Measurements from ENCODE around the gene DKC1.

The DKC1 gene

GRCh38 chrX:154737136-154737535 is 25.5 kb upstream of the DKC1 start:
- DNase-seq (ENCODE audit: low read depth in 2 of 2, low spot score in 1 of 2) = no peak

GRCh38 chrX:154738011-154738738 is 24.5 kb upstream of the DKC1 start:
- DNase-seq (ENCODE audit: low read depth in 2 of 2, low spot score in 1 of 2) = no peak

GRCh38 chrX:154739952-154740465 is 22.7 kb upstream of the DKC1 start:
- DNase-seq (ENCODE audit: low read depth in 2 of 2, low spot score in 1 of 2) = no peak

- no peak for DNase-seq (ENCODE audit: low read depth in 2 of 2, low spot score in 1 of 2)
Observed at GRCh38 chrX:154742613-154743012, 20.1 kb upstream of the DKC1 start.

- DNase-seq (ENCODE audit: low read depth in 2 of 2, low spot score in 1 of 2) = no peak
Observed at GRCh38 chrX:154748712-154749339, 13.8 kb upstream of the DKC1 start.

- no peak for DNase-seq (ENCODE audit: low read depth in 2 of 2, low spot score in 1 of 2)
Observed at GRCh38 chrX:154749856-154750255, 12.8 kb upstream of the DKC1 start.

GRCh38 chrX:154750301-154751202 is 12.1 kb upstream of the DKC1 start, which contains the start of gene GAB3:
TSS of gene GAB3 (minus strand) at chrX:154751077. CDS start at chrX:154751025, 52 bp downstream.
- no peak for DNase-seq (ENCODE audit: low read depth in 2 of 2, low spot score in 1 of 2)

GRCh38 chrX:154751203-154751668 is 11.4 kb upstream of the DKC1 start:
- no peak for DNase-seq (ENCODE audit: low read depth in 2 of 2, low spot score in 1 of 2)

- DNase-seq (ENCODE audit: low read depth in 2 of 2, low spot score in 1 of 2) = no peak
Observed at GRCh38 chrX:154751669-154752271, 10.9 kb upstream of the DKC1 start.

GRCh38 chrX:154758696-154759095 is 4.0 kb upstream of the DKC1 start:
- no peak for DNase-seq (ENCODE audit: low read depth in 2 of 2, low spot score in 1 of 2)

- no peak for DNase-seq (ENCODE audit: low read depth in 2 of 2, low spot score in 1 of 2)
Observed at GRCh38 chrX:154761977-154762536, 607 bp upstream of the DKC1 start.

- no peak for DNase-seq (ENCODE audit: low read depth in 2 of 2, low spot score in 1 of 2)
Observed at GRCh38 chrX:154774622-154775021, 12.0 kb downstream of the DKC1 start.

GRCh38 chrX:154775419-154776349 is 13.0 kb downstream of the DKC1 start:
- no peak for DNase-seq (ENCODE audit: low read depth in 2 of 2, low spot score in 1 of 2)

- no peak for DNase-seq (ENCODE audit: low read depth in 2 of 2, low spot score in 1 of 2)
Observed at GRCh38 chrX:154776753-154777152, 14.1 kb downstream of the DKC1 start.

GRCh38 chrX:154779261-154779660 is 16.6 kb downstream of the DKC1 start:
- DNase-seq (ENCODE audit: low read depth in 2 of 2, low spot score in 1 of 2) = no peak

- DNase-seq (ENCODE audit: low read depth in 2 of 2, low spot score in 1 of 2) = no peak
Observed at GRCh38 chrX:154780968-154781367, 18.3 kb downstream of the DKC1 start.

- no peak for DNase-seq (ENCODE audit: low read depth in 2 of 2, low spot score in 1 of 2)
Observed at GRCh38 chrX:154784149-154784995, 21.7 kb downstream of the DKC1 start.

- no peak for DNase-seq (ENCODE audit: low read depth in 2 of 2, low spot score in 1 of 2)
Observed at GRCh38 chrX:154785716-154786115, 23.1 kb downstream of the DKC1 start.

GRCh38 chrX:154791467-154791866 is 28.8 kb downstream of the DKC1 start:
- DNase-seq (ENCODE audit: low read depth in 2 of 2, low spot score in 1 of 2) = no peak
